Uterus (tissue), 4 donors: ENCODE measurements around the gene GPR107. TPM values are rescaled to one million over a fixed set of nuclear protein-coding genes. Genes with fewer than 3 reads are reported as not detected.
A peak's percentile ranks its signal among the peaks of the same experiment; 100 is the strongest.

ENCODE experiments used
- DNase-seq, 2 donors: peaks; one replicate each; pipeline ENCODE4 v3.0.0-alpha.2; 2019 to 2020
- H3K27ac ChIP-seq, 2 donors: fragments of 200-600 bp; sonication (generic); 1 replicate in 1 of 2; 2 replicates in 1 of 2; pipeline ENCODE4 v1.5.1; 2016 to 2018
- H3K27me3 ChIP-seq, 2 donors: fragments of 200-600 bp; sonication (generic); one replicate each; pipeline ENCODE4 v1.5.1; 2018 to 2019; ENCODE audit warnings: control low read depth in 1 of 2
- H3K36me3 ChIP-seq, 2 donors: fragments of 200-600 bp; sonication (generic); one replicate each; pipeline ENCODE4 v1.5.1; 2019; ENCODE audit warnings: control low read depth in 1 of 2
- H3K4me1 ChIP-seq, 2 donors: fragments of 200-600 bp; sonication (generic); one replicate each; pipeline ENCODE4 v1.5.1; 2018 to 2019; ENCODE audit warnings: control low read depth in 1 of 2
- H3K4me3 ChIP-seq, 2 donors: fragments of 200-600 bp; sonication (generic); 1 replicate in 1 of 2; 2 replicates in 1 of 2; pipeline ENCODE4 v1.5.1; 2018 to 2019; ENCODE audit warnings: mild to moderate bottlenecking in 1 of 2
- H3K9me3 ChIP-seq, 2 donors: fragments of 200-600 bp; sonication (generic); one replicate each; pipeline ENCODE4 v1.5.1; 2019; ENCODE audit warnings: control low read depth in 1 of 2
- POLR2A ChIP-seq, 2 donors: fragments of 450-650 bp; IDR thresholded peaks; one replicate each; pipeline ENCODE4 v1.6.1; 2016; ENCODE audit warnings: antibody characterized with exemption in 2 of 2, mild to moderate bottlenecking in 1 of 2, moderate library complexity in 1 of 2
- intact Hi-C: fragments of 100-400 bp; cut with DNase I; formaldehyde crosslinking; loops from one replicate; pipeline ENCODE4 v1.15.1; 2023; ENCODE audit warnings: low total_unique reads
- total RNA-seq, 4 donors: library from RNA; depleted of rRNA in 3 of 4; stranded (reverse); fragments of >200 nt in 3 of 4; gene quantifications; one replicate each; pipeline versions ENCODE4 v1.1.0 to v1.2.4, GENCODE V29; 2014 to 2023
- TF ChIP-seq, protein P1 (sequence below), 4 experiments: fragments of 200-600 bp in 2 of 4; fragments of 450-650 bp in 2 of 4; sonication (generic) in 2 of 4; IDR thresholded peaks; one replicate each; pipeline ENCODE4 v1.5.1; 2016 to 2019; ENCODE audit warnings: antibody characterized with exemption in 4 of 4, mild to moderate bottlenecking in 2 of 4, moderate library complexity in 1 of 4
- donor health status: DM: yes; HTN: yes; CAD: no.

GPR107 gene
- total RNA-seq, 4 donors from 2014 or later, result 10.8 to 41.5 (median 26.7) TPM

GRCh38 chr9:130165579-130165978, 111.9 kb downstream of the GPR107 start:
- H3K4me3 ChIP-seq, result no peak overlapping the region
- H3K4me1 ChIP-seq, result no peaks in the 10 kb centered on the region
- intact Hi-C loops, result no loop called here
- no peaks in the 10 kb centered on the region for H3K27me3 ChIP-seq
- TF ChIP-seq POLR2A (IDR thresholded peaks at IDR 0.05), result no peak
- TF ChIP-seq, protein P1, sequence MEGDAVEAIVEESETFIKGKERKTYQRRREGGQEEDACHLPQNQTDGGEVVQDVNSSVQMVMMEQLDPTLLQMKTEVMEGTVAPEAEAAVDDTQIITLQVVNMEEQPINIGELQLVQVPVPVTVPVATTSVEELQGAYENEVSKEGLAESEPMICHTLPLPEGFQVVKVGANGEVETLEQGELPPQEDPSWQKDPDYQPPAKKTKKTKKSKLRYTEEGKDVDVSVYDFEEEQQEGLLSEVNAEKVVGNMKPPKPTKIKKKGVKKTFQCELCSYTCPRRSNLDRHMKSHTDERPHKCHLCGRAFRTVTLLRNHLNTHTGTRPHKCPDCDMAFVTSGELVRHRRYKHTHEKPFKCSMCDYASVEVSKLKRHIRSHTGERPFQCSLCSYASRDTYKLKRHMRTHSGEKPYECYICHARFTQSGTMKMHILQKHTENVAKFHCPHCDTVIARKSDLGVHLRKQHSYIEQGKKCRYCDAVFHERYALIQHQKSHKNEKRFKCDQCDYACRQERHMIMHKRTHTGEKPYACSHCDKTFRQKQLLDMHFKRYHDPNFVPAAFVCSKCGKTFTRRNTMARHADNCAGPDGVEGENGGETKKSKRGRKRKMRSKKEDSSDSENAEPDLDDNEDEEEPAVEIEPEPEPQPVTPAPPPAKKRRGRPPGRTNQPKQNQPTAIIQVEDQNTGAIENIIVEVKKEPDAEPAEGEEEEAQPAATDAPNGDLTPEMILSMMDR (IDR thresholded peaks at IDR 0.05), result no peak
- no peak for DNase-seq
- no peaks in the 10 kb centered on the region for H3K36me3 ChIP-seq
- H3K27ac ChIP-seq, result no peak overlapping the region
- no peaks in the 10 kb centered on the region for H3K9me3 ChIP-seq

- DNase-seq, result no peak
- no peak overlapping the region for H3K4me3 ChIP-seq
- H3K27me3 ChIP-seq, result no peaks in the 10 kb centered on the region
- intact Hi-C loops, result no loop called here
- H3K36me3 ChIP-seq, result no peaks in the 10 kb centered on the region
- H3K4me1 ChIP-seq, result no peaks in the 10 kb centered on the region
- no peaks in the 10 kb centered on the region for H3K9me3 ChIP-seq
- no peak overlapping the region for H3K27ac ChIP-seq
- TF ChIP-seq POLR2A (IDR thresholded peaks at IDR 0.05), result no peak
- TF ChIP-seq, protein P1 (IDR thresholded peaks at IDR 0.05), result no peak
Measured at GRCh38 chr9:130166399-130166798, 112.7 kb downstream of the GPR107 start.

GRCh38 chr9:130167927-130168326, 114.2 kb downstream of the GPR107 start:
- Histone ChIP-seq H3K9me3 (no peaks in the 10 kb centered on the region), H3K4me3 (no peak overlapping the region), H3K36me3 (no peaks in the 10 kb centered on the region), H3K27ac (no peak overlapping the region), H3K27me3 (no peaks in the 10 kb centered on the region), H3K4me1 (no peaks in the 10 kb centered on the region)
- TF ChIP-seq, protein P1 (IDR thresholded peaks at IDR 0.05), result no peak
- no peak for TF ChIP-seq POLR2A (IDR thresholded peaks at IDR 0.05)
- intact Hi-C loops, result no loop called here
- no peak for DNase-seq

GRCh38 chr9:130171226-130172148, 117.8 kb downstream of the GPR107 start:
- Histone ChIP-seq H3K4me1 (no peaks in the 10 kb centered on the region), H3K4me3 (peak overlapping the region; percentile 19 to 45), H3K27ac (peak overlapping the region; percentile 49 to 66), H3K36me3 (no peaks in the 10 kb centered on the region), H3K9me3 (no peaks in the 10 kb centered on the region), H3K27me3 (no peaks in the 10 kb centered on the region)
- intact Hi-C loops, result no loop called here
- no peak for DNase-seq
- TF ChIP-seq, protein P1 (IDR thresholded peaks at IDR 0.05), result no peak
- TF ChIP-seq POLR2A (IDR thresholded peaks at IDR 0.05), result no peak

GRCh38 chr9:130172161-130172857, 118.6 kb downstream of the GPR107 start, which contains the start of gene NCS1:
NCS1 (plus strand) TSS chr9:130172404; CDS start chr9:130172664, 260 bp downstream.
- Histone ChIP-seq H3K27ac (peak within 1 kb of the TSS; percentile 81 to 86), H3K27me3 (no peaks in the 10 kb centered on the region), H3K4me3 (peak within 1 kb of the TSS; percentile 44 to 67), H3K36me3 (no peaks in the 10 kb centered on the region), H3K9me3 (no peaks in the 10 kb centered on the region), H3K4me1 (no peaks in the 10 kb centered on the region)
- DNase-seq, result peak; percentile 76 to 81
- TF ChIP-seq POLR2A (IDR thresholded peaks at IDR 0.05), result peak in 1 of 2 donors; percentile 12
- TF ChIP-seq, protein P1 (IDR thresholded peaks at IDR 0.05), result peak in 1 of 4 experiments; percentile 8
- intact Hi-C loops, result no loop called here
